Measurements from ENCODE around the gene TRAF1.

DNA sequence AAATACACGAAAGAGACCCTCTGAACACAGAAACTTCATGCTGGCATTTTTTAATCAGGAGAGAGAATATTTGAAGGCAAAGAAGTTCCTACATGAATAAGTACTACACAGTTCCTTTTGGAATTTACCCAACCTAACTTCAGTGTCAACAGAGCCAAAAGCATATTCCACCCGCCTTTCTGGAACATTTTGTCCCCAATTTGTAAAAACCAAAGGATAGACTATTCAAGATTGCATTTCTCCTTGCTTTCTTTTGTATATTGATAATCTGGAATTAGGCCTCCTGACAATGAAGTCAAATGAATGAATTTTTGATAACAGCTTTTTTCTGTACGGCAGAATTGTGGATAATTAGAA lies 39.4 kb upstream of the TRAF1 start:
- TF ChIP-seq, protein P1, sequence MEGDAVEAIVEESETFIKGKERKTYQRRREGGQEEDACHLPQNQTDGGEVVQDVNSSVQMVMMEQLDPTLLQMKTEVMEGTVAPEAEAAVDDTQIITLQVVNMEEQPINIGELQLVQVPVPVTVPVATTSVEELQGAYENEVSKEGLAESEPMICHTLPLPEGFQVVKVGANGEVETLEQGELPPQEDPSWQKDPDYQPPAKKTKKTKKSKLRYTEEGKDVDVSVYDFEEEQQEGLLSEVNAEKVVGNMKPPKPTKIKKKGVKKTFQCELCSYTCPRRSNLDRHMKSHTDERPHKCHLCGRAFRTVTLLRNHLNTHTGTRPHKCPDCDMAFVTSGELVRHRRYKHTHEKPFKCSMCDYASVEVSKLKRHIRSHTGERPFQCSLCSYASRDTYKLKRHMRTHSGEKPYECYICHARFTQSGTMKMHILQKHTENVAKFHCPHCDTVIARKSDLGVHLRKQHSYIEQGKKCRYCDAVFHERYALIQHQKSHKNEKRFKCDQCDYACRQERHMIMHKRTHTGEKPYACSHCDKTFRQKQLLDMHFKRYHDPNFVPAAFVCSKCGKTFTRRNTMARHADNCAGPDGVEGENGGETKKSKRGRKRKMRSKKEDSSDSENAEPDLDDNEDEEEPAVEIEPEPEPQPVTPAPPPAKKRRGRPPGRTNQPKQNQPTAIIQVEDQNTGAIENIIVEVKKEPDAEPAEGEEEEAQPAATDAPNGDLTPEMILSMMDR (IDR thresholded peaks at IDR 0.05), result no peak
- TF ChIP-seq POLR2A (IDR thresholded peaks at IDR 0.05), result no peak
